ENCODE results near the gene ATG4D.
A peak's percentile ranks its signal among the peaks of the same experiment; 100 is the strongest.

ATG4D gene

GRCh38 chr19:10557603-10558197, 14.0 kb downstream of the ATG4D start:
- 96% methylated on average over 31 of the region's 33 CpGs for WGBS (ENCODE audit: insufficient coverage)
- H3K27me3 ChIP-seq (replicated peaks in 2 of 5; ENCODE audit: control insufficient read depth in 4 of 5, insufficient read depth in 5 of 5, low read length in 4 of 5): no peaks in the 10 kb centered on the region
- POLR2A ChIA-PET: no interaction called here
- H3K4me3 ChIP-seq (ENCODE audit: control insufficient read depth in 1 of 7, extremely low read depth in 1 of 7, insufficient read depth in 4 of 7, low read depth in 2 of 7, low read length in 6 of 7): no peak overlapping the region
- no peaks in the 10 kb centered on the region for H3K9me3 ChIP-seq (ENCODE audit: control extremely low read depth in 1 of 5, control insufficient read depth in 4 of 5, insufficient read depth in 2 of 5, low read depth in 1 of 5, low read length in 4 of 5)
- no peak overlapping the region for H3K27ac ChIP-seq (ENCODE audit: insufficient read depth in 1 of 2, low read depth in 1 of 2, low read length in 2 of 2, poor library complexity in 1 of 2, severe bottlenecking in 2 of 2)
- no peak for DNase-seq
- H3K36me3 ChIP-seq (ENCODE audit: control insufficient read depth in 4 of 4, insufficient read depth in 4 of 4, low read length in 3 of 4): peaks cover 10 to 75% (median 65%) of the 10 kb centered on the region in 4 experiments
- H3K4me1 ChIP-seq (ENCODE audit: control extremely low read depth in 1 of 4, control insufficient read depth in 4 of 4, insufficient read depth in 4 of 4, low read length in 3 of 4): peaks cover 3 to 41% (median 37%) of the 10 kb centered on the region in 4 experiments
- CTCF ChIA-PET: interaction anchor here (0.6 to 1.2 kb wide), 2 partner anchors 16 to 85 kb away, joined by 4 read pairs; no protein-coding TSS in a partner anchor

- WGBS (ENCODE audit: insufficient coverage): 96% methylated on average over 5 of the region's 7 CpGs
- no peak for DNase-seq
- CTCF ChIA-PET: no interaction called here
Measured at GRCh38 chr19:10560154-10560553, 16.4 kb downstream of the ATG4D start.

GRCh38 chr19:10562609-10563008, 18.9 kb downstream of the ATG4D start:
- H3K4me3 ChIP-seq (ENCODE audit: control insufficient read depth in 1 of 7, extremely low read depth in 1 of 7, insufficient read depth in 4 of 7, low read depth in 2 of 7, low read length in 6 of 7): no peak overlapping the region
- CTCF ChIA-PET: interaction anchor here (1.0 to 3.1 kb wide), 6 partner anchors 8 to 80 kb away, joined by 3 to 13 read pairs (median 4); no protein-coding TSS in a partner anchor
- peaks cover 7 to 56% (median 41%) of the 10 kb centered on the region in 4 experiments for H3K36me3 ChIP-seq (ENCODE audit: control insufficient read depth in 4 of 4, insufficient read depth in 4 of 4, low read length in 3 of 4)
- H3K27me3 ChIP-seq (replicated peaks in 2 of 5; ENCODE audit: control insufficient read depth in 4 of 5, insufficient read depth in 5 of 5, low read length in 4 of 5): no peaks in the 10 kb centered on the region
- 100% methylated on average over 1 of the region's 5 CpGs for WGBS (ENCODE audit: insufficient coverage)
- no peak for DNase-seq
- POLR2A ChIA-PET: interaction anchor here (1.7 kb wide), 1 partner anchor 9 kb away, joined by 3 read pairs; no protein-coding TSS in a partner anchor
- no peaks in the 10 kb centered on the region for H3K9me3 ChIP-seq (ENCODE audit: control extremely low read depth in 1 of 5, control insufficient read depth in 4 of 5, insufficient read depth in 2 of 5, low read depth in 1 of 5, low read length in 4 of 5)
- H3K27ac ChIP-seq (ENCODE audit: insufficient read depth in 1 of 2, low read depth in 1 of 2, low read length in 2 of 2, poor library complexity in 1 of 2, severe bottlenecking in 2 of 2): no peak overlapping the region
- H3K4me1 ChIP-seq (ENCODE audit: control extremely low read depth in 1 of 4, control insufficient read depth in 4 of 4, insufficient read depth in 4 of 4, low read length in 3 of 4): peaks cover 11 to 33% (median 27%) of the 10 kb centered on the region in 4 experiments

More at GRCh38 chr19:10560154-10560553, 16.4 kb downstream of the ATG4D start:
- H3K36me3 ChIP-seq (ENCODE audit: control insufficient read depth in 4 of 4, insufficient read depth in 4 of 4, low read length in 3 of 4): peaks cover 10 to 71% (median 56%) of the 10 kb centered on the region in 4 experiments
- H3K4me3 ChIP-seq (ENCODE audit: control insufficient read depth in 1 of 7, extremely low read depth in 1 of 7, insufficient read depth in 4 of 7, low read depth in 2 of 7, low read length in 6 of 7): no peak overlapping the region
- H3K27ac ChIP-seq (ENCODE audit: insufficient read depth in 1 of 2, low read depth in 1 of 2, low read length in 2 of 2, poor library complexity in 1 of 2, severe bottlenecking in 2 of 2): no peak overlapping the region
- POLR2A ChIA-PET: no interaction called here
- no peaks in the 10 kb centered on the region for H3K27me3 ChIP-seq (replicated peaks in 2 of 5; ENCODE audit: control insufficient read depth in 4 of 5, insufficient read depth in 5 of 5, low read length in 4 of 5)
- H3K4me1 ChIP-seq (ENCODE audit: control extremely low read depth in 1 of 4, control insufficient read depth in 4 of 4, insufficient read depth in 4 of 4, low read length in 3 of 4): peaks cover 3 to 27% (median 23%) of the 10 kb centered on the region in 4 experiments
- H3K9me3 ChIP-seq (ENCODE audit: control extremely low read depth in 1 of 5, control insufficient read depth in 4 of 5, insufficient read depth in 2 of 5, low read depth in 1 of 5, low read length in 4 of 5): no peaks in the 10 kb centered on the region

GRCh38 chr19:10565028-10565566, 21.4 kb downstream of the ATG4D start:
- H3K27me3 ChIP-seq (replicated peaks in 2 of 5; ENCODE audit: control insufficient read depth in 4 of 5, insufficient read depth in 5 of 5, low read length in 4 of 5): no peaks in the 10 kb centered on the region
- no peaks in the 10 kb centered on the region for H3K9me3 ChIP-seq (ENCODE audit: control extremely low read depth in 1 of 5, control insufficient read depth in 4 of 5, insufficient read depth in 2 of 5, low read depth in 1 of 5, low read length in 4 of 5)
- 14% methylated on average over 8 of the region's 10 CpGs for WGBS (ENCODE audit: insufficient coverage)
- peak overlapping the region; percentile 68 to 93 (median 88) for H3K4me3 ChIP-seq (ENCODE audit: control insufficient read depth in 1 of 7, extremely low read depth in 1 of 7, insufficient read depth in 4 of 7, low read depth in 2 of 7, low read length in 6 of 7)
- DNase-seq: peak; percentile 69 to 82 (median 82)
- H3K36me3 ChIP-seq (ENCODE audit: control insufficient read depth in 4 of 4, insufficient read depth in 4 of 4, low read length in 3 of 4): peaks cover 2 to 32% (median 20%) of the 10 kb centered on the region in 4 experiments
- peaks cover 16 to 48% (median 46%) of the 10 kb centered on the region in 4 experiments for H3K4me1 ChIP-seq (ENCODE audit: control extremely low read depth in 1 of 4, control insufficient read depth in 4 of 4, insufficient read depth in 4 of 4, low read length in 3 of 4)
- POLR2A ChIA-PET: interaction anchor here (1.5 to 3.8 kb wide), 2 partner anchors 12 to 22 kb away, joined by 10 to 29 read pairs; partner anchors contain the start of gene ATG4D
- CTCF ChIA-PET: interaction anchor here (1.4 to 3.1 kb wide), 2 partner anchors 8 to 10 kb away, joined by 3 to 13 read pairs; no protein-coding TSS in a partner anchor
- H3K27ac ChIP-seq (ENCODE audit: insufficient read depth in 1 of 2, low read depth in 1 of 2, low read length in 2 of 2, poor library complexity in 1 of 2, severe bottlenecking in 2 of 2): peak overlapping the region; percentile 46 to 78

GRCh38 chr19:10565567-10566407, 22.1 kb downstream of the ATG4D start, which contains the start of gene KRI1:
Gene KRI1 (minus strand): TSS chr19:10566010. CDS start chr19:10565999, 11 bp downstream.
- peak; percentile 97 to 99 (median 98) for DNase-seq

GRCh38 chr19:10566408-10566657, 22.6 kb downstream of the ATG4D start:
- no peak for DNase-seq
- H3K36me3 ChIP-seq (ENCODE audit: control insufficient read depth in 4 of 4, insufficient read depth in 4 of 4, low read length in 3 of 4): peaks cover 0 to 19% (median 9%) of the 10 kb centered on the region in 4 experiments
- peaks cover 16 to 49% (median 46%) of the 10 kb centered on the region in 4 experiments for H3K4me1 ChIP-seq (ENCODE audit: control extremely low read depth in 1 of 4, control insufficient read depth in 4 of 4, insufficient read depth in 4 of 4, low read length in 3 of 4)
- no peaks in the 10 kb centered on the region for H3K27me3 ChIP-seq (replicated peaks in 2 of 5; ENCODE audit: control insufficient read depth in 4 of 5, insufficient read depth in 5 of 5, low read length in 4 of 5)
- H3K27ac ChIP-seq (ENCODE audit: insufficient read depth in 1 of 2, low read depth in 1 of 2, low read length in 2 of 2, poor library complexity in 1 of 2, severe bottlenecking in 2 of 2): peak overlapping the region in 1 of 2 experiments; percentile 47
- H3K9me3 ChIP-seq (ENCODE audit: control extremely low read depth in 1 of 5, control insufficient read depth in 4 of 5, insufficient read depth in 2 of 5, low read depth in 1 of 5, low read length in 4 of 5): no peaks in the 10 kb centered on the region
- ChIA-PET CTCF (interaction anchor here (0.7 to 7.8 kb wide), 5 partner anchors 12 to 129 kb away, joined by 3 to 64 read pairs (median 4); no protein-coding TSS in a partner anchor), POLR2A (interaction anchor here (1.5 to 3.8 kb wide), 2 partner anchors 13 to 23 kb away, joined by 10 to 29 read pairs; partner anchors contain the start of gene ATG4D)
- 4% methylated on average over 2 of the region's 4 CpGs for WGBS (ENCODE audit: insufficient coverage)
- H3K4me3 ChIP-seq (ENCODE audit: control insufficient read depth in 1 of 7, extremely low read depth in 1 of 7, insufficient read depth in 4 of 7, low read depth in 2 of 7, low read length in 6 of 7): peak overlapping the region in 6 of 7 experiments; percentile 76 to 93 (median 88)

More at GRCh38 chr19:10565567-10566407, 22.1 kb downstream of the ATG4D start, which contains the start of gene KRI1:
- under 1% methylated on average over 65 of the region's 94 CpGs for WGBS (ENCODE audit: insufficient coverage)
- Histone ChIP-seq H3K27me3 (replicated peaks in 2 of 5; ENCODE audit: control insufficient read depth in 4 of 5, insufficient read depth in 5 of 5, low read length in 4 of 5) (no peaks in the 10 kb centered on the region), H3K4me3 (ENCODE audit: control insufficient read depth in 1 of 7, extremely low read depth in 1 of 7, insufficient read depth in 4 of 7, low read depth in 2 of 7, low read length in 6 of 7) (peak within 1 kb of the TSS; percentile 76 to 93 (median 88)), H3K27ac (ENCODE audit: insufficient read depth in 1 of 2, low read depth in 1 of 2, low read length in 2 of 2, poor library complexity in 1 of 2, severe bottlenecking in 2 of 2) (peak within 1 kb of the TSS; percentile 46 to 78), H3K4me1 (ENCODE audit: control extremely low read depth in 1 of 4, control insufficient read depth in 4 of 4, insufficient read depth in 4 of 4, low read length in 3 of 4) (peaks cover 16 to 49% (median 46%) of the 10 kb centered on the region in 4 experiments), H3K36me3 (ENCODE audit: control insufficient read depth in 4 of 4, insufficient read depth in 4 of 4, low read length in 3 of 4) (peaks cover 0 to 25% (median 14%) of the 10 kb centered on the region in 4 experiments), H3K9me3 (ENCODE audit: control extremely low read depth in 1 of 5, control insufficient read depth in 4 of 5, insufficient read depth in 2 of 5, low read depth in 1 of 5, low read length in 4 of 5) (no peaks in the 10 kb centered on the region)
- ChIA-PET POLR2A (interaction anchor here (1.5 to 3.8 kb wide), 2 partner anchors 12 to 23 kb away, joined by 10 to 29 read pairs; partner anchors contain the start of gene ATG4D), CTCF (interaction anchor here (0.7 to 7.8 kb wide), 5 partner anchors 11 to 130 kb away, joined by 3 to 64 read pairs (median 4); no protein-coding TSS in a partner anchor)
